Ishikawa (cell line): Measurements from ENCODE around the gene UTP11.

Experiments
- CEBPB ChIP-seq: IDR thresholded peaks from 2 replicates; pipeline ENCODE4 v1.6.1; 2012
- CREB1 ChIP-seq: IDR thresholded peaks from 2 replicates; pipeline ENCODE4 v1.6.1; 2012; ENCODE audit warnings: low read depth
- EP300 ChIP-seq: IDR thresholded peaks from 2 replicates; pipeline ENCODE4 v1.6.1; 2012; ENCODE audit warnings: borderline replicate concordance
- TAF1 ChIP-seq: IDR thresholded peaks from 2 replicates; pipeline ENCODE4 v1.6.1; 2012; ENCODE audit warnings: low read depth, mild to moderate bottlenecking
- YY1 ChIP-seq: IDR thresholded peaks from 2 replicates; pipeline ENCODE4 v1.6.1; 2012; ENCODE audit warnings: low read depth
- ZBTB7A ChIP-seq: IDR thresholded peaks from 2 replicates; pipeline ENCODE4 v1.6.1; 2012; ENCODE audit warnings: low read depth
- TF ChIP-seq, protein P1 (sequence below): IDR thresholded peaks from 2 replicates; pipeline ENCODE4 v1.6.1; 2012
- TF ChIP-seq, protein P2 (sequence below): IDR thresholded peaks from 2 replicates; pipeline ENCODE4 v1.6.1; 2012; ENCODE audit warnings: low read depth, mild to moderate bottlenecking

DNA sequence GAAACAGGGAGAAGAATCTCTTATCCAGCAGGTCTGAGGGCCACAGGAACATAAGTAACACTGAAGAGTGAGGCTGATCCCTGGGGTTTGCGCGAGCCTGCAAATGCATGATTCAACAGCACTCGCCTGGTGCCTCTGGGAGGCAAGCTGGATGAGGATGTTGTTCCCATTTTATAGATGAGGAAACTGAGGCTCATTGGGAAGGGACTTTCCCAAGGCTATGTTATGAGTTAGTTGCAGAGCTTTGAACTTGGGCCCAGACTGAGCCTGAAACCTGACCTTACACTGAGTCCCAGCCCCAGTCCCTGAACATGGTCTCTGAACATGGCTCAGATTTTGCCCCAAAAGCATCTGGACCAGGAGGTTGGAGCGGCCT, 61.8 kb downstream of the UTP11 start:
- TF ChIP-seq CREB1 (no peak), ZBTB7A (no peak), TAF1 (no peak), EP300 (no peak), YY1 (no peak), CEBPB (no peak)
- TF ChIP-seq, protein P1, sequence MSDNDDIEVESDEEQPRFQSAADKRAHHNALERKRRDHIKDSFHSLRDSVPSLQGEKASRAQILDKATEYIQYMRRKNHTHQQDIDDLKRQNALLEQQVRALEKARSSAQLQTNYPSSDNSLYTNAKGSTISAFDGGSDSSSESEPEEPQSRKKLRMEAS, result no peak
- TF ChIP-seq, protein P2, sequence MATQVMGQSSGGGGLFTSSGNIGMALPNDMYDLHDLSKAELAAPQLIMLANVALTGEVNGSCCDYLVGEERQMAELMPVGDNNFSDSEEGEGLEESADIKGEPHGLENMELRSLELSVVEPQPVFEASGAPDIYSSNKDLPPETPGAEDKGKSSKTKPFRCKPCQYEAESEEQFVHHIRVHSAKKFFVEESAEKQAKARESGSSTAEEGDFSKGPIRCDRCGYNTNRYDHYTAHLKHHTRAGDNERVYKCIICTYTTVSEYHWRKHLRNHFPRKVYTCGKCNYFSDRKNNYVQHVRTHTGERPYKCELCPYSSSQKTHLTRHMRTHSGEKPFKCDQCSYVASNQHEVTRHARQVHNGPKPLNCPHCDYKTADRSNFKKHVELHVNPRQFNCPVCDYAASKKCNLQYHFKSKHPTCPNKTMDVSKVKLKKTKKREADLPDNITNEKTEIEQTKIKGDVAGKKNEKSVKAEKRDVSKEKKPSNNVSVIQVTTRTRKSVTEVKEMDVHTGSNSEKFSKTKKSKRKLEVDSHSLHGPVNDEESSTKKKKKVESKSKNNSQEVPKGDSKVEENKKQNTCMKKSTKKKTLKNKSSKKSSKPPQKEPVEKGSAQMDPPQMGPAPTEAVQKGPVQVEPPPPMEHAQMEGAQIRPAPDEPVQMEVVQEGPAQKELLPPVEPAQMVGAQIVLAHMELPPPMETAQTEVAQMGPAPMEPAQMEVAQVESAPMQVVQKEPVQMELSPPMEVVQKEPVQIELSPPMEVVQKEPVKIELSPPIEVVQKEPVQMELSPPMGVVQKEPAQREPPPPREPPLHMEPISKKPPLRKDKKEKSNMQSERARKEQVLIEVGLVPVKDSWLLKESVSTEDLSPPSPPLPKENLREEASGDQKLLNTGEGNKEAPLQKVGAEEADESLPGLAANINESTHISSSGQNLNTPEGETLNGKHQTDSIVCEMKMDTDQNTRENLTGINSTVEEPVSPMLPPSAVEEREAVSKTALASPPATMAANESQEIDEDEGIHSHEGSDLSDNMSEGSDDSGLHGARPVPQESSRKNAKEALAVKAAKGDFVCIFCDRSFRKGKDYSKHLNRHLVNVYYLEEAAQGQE, result no peak
